Fibroblast of skin of scalp (primary cell): Measurements from ENCODE around the gene NR3C1.

ENCODE experiments used
- DNase-seq: peaks from one replicate; pipeline ENCODE4 v3.0.0-alpha.2; 2013

NR3C1 gene

GRCh38 chr5:143230676-143230996 lies 172.8 kb downstream of the NR3C1 start:
- no peak for DNase-seq

GRCh38 chr5:143229896-143230675 lies 173.4 kb downstream of the NR3C1 start:
- DNase-seq: peak; percentile 56

DNA sequence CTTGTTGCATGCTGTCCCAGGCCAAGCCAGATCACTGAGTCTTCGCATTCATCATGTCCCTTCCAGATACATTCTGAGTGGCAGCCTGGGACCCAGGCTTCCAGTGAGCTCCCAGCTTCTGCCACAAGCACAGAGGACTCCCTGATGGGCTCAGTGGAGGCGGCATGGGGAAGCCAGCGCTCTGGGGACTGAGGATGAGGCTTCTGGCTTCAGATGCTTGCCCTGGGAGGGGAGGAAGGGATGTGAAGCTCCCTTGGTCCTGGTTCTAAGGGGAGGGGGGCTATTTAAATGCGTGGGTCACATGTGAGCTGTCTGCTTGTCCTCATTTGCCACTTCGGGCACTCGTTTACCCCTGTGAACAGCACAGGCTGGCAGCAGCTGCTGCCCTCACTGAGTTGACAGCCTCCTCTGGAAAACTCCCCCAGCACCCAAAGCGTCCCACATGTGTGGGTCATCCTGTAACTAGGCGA lies 174.0 kb downstream of the NR3C1 start:
- no peak for DNase-seq

- no peak for DNase-seq
Measured at GRCh38 chr5:143228597-143229293, 174.7 kb downstream of the NR3C1 start.
